ENCODE results near the gene MID1IP1.

Gene MID1IP1

GRCh38 chrX:38803588-38804431 lies 2.6 kb downstream of the MID1IP1 start:
- peaks cover 3% of the 10 kb centered on the region; the same call in 1 of the 2 replicates for H3K4me1 ChIP-seq
- H3K36me3 ChIP-seq = peaks cover 19% of the 10 kb centered on the region
- no peak for TF ChIP-seq CTCF (IDR thresholded peaks at IDR 0.05; ENCODE audit: low read depth, low read length)
- no peaks in the 10 kb centered on the region for H3K27me3 ChIP-seq
- H3K4me3 ChIP-seq (ENCODE audit: low read depth, low read length) = peak overlapping the region; percentile 82
- peak; percentile 91 for DNase-seq
- no peaks in the 10 kb centered on the region for H3K9me3 ChIP-seq

GRCh38 chrX:38804432-38804681 lies 3.1 kb downstream of the MID1IP1 start:
- no peak for TF ChIP-seq CTCF (IDR thresholded peaks at IDR 0.05; ENCODE audit: low read depth, low read length)
- DNase-seq = no peak
- Histone ChIP-seq H3K27me3 (no peaks in the 10 kb centered on the region), H3K4me3 (ENCODE audit: low read depth, low read length) (peak overlapping the region; percentile 82), H3K9me3 (no peaks in the 10 kb centered on the region), H3K36me3 (peaks cover 19% of the 10 kb centered on the region), H3K4me1 (peaks cover 3% of the 10 kb centered on the region; the same call in 1 of the 2 replicates)

GRCh38 chrX:38804682-38805431 lies 3.6 kb downstream of the MID1IP1 start:
- peaks cover 3% of the 10 kb centered on the region; the same call in 1 of the 2 replicates for H3K4me1 ChIP-seq
- no peak for TF ChIP-seq CTCF (IDR thresholded peaks at IDR 0.05; ENCODE audit: low read depth, low read length)
- H3K9me3 ChIP-seq = no peaks in the 10 kb centered on the region
- peak overlapping the region; percentile 82 for H3K4me3 ChIP-seq (ENCODE audit: low read depth, low read length)
- peak; percentile 40 for DNase-seq
- no peaks in the 10 kb centered on the region for H3K27me3 ChIP-seq
- peaks cover 19% of the 10 kb centered on the region for H3K36me3 ChIP-seq

GRCh38 chrX:38805432-38806389 lies 4.5 kb downstream of the MID1IP1 start:
- peaks cover 19% of the 10 kb centered on the region for H3K36me3 ChIP-seq
- no peak for TF ChIP-seq CTCF (IDR thresholded peaks at IDR 0.05; ENCODE audit: low read depth, low read length)
- peak; percentile 54 for DNase-seq
- H3K9me3 ChIP-seq = no peaks in the 10 kb centered on the region
- H3K4me3 ChIP-seq (ENCODE audit: low read depth, low read length) = peak overlapping the region; percentile 82
- no peaks in the 10 kb centered on the region for H3K27me3 ChIP-seq
- H3K4me1 ChIP-seq = peaks cover 2% of the 10 kb centered on the region; the same call in 1 of the 2 replicates

GRCh38 chrX:38806875-38807621 lies 5.8 kb downstream of the MID1IP1 start:
- no peak for TF ChIP-seq CTCF (IDR thresholded peaks at IDR 0.05; ENCODE audit: low read depth, low read length)
- no peak for DNase-seq
- peak overlapping the region; percentile 82 for H3K4me3 ChIP-seq (ENCODE audit: low read depth, low read length)
- no peaks in the 10 kb centered on the region for H3K4me1 ChIP-seq
- H3K9me3 ChIP-seq = no peaks in the 10 kb centered on the region
- no peaks in the 10 kb centered on the region for H3K27me3 ChIP-seq
- H3K36me3 ChIP-seq = peaks cover 19% of the 10 kb centered on the region
